DOHH2 (cell line): Measurements from ENCODE around the gene BTBD2.
"Not testable (repeated sequence)": the region's sequence is repeated elsewhere in the genome, so short reads cannot be mapped to it uniquely, and the experiment has no call there.

Experiments
- CTCF ChIP-seq: fragments of 200-600 bp; sonication (generic); IDR thresholded peaks from one replicate; pipeline ENCODE4 v1.5.1; 2014; ENCODE audit warnings: antibody characterized with exemption, mild to moderate bottlenecking, low read depth, low read length; ENCODE audit not compliant: poor library complexity, severe bottlenecking
- EZH2phosphoT487 ChIP-seq: fragments of 200-600 bp; sonication (generic); IDR thresholded peaks from 2 replicates; pipeline ENCODE4 v1.6.1; 2017; ENCODE audit warnings: borderline replicate concordance, mild to moderate bottlenecking, antibody characterized with exemption, low read length, moderate library complexity, mixed read lengths

- TF ChIP-seq CTCF, EZH2phosphoT487: not testable (repeated sequence)
Measured at GRCh38 chr19:2034253-2034652, 18.7 kb upstream of the BTBD2 start.
